Tibial nerve (tissue), 4 donors: ENCODE measurements around the gene SPRR2G. TPM values are rescaled to one million over a fixed set of nuclear protein-coding genes. Genes with fewer than 3 reads are reported as not detected.
"Not testable (repeated sequence)": the region's sequence is repeated elsewhere in the genome, so short reads cannot be mapped to it uniquely, and the experiment has no call there.

Experiments
- DNase-seq, 2 donors: peaks; one replicate each; pipeline ENCODE4 v3.0.0-alpha.2; 2019; ENCODE audit warnings: low spot score in 2 of 2
- H3K27ac ChIP-seq, 4 donors: fragments of 200-600 bp; sonication (generic) in 3 of 4; one replicate each; pipeline ENCODE4 v1.5.1; 2017 to 2019; ENCODE audit warnings: mild to moderate bottlenecking in 1 of 4
- H3K27me3 ChIP-seq, 2 donors: fragments of 200-600 bp; sonication (generic) in 1 of 2; one replicate each; pipeline versions ENCODE4 v1.5.1 to v1.6.0; 2017 to 2019
- H3K36me3 ChIP-seq, 3 donors: fragments of 200-600 bp; sonication (generic); one replicate each; pipeline ENCODE4 v1.5.1; 2018 to 2019
- H3K4me1 ChIP-seq, 4 donors: fragments of 200-600 bp; sonication (generic) in 3 of 4; one replicate each; pipeline ENCODE4 v1.5.1; 2017 to 2019
- H3K4me3 ChIP-seq, 4 donors: fragments of 200-600 bp; sonication (generic) in 3 of 4; one replicate each; pipeline ENCODE4 v1.5.1; 2017 to 2019; ENCODE audit warnings: mild to moderate bottlenecking in 1 of 4, moderate library complexity in 1 of 4
- H3K9me3 ChIP-seq, 4 donors: fragments of 200-600 bp; sonication (generic) in 3 of 4; one replicate each; pipeline ENCODE4 v1.5.1; 2017 to 2019
- CTCF ChIP-seq, 5 experiments: fragments of 200-600 bp in 3 of 5; fragments of 450-650 bp in 2 of 5; sonication (generic) in 3 of 5; IDR thresholded peaks; one replicate each; pipeline ENCODE4 v1.5.1; 2016 to 2019; ENCODE audit warnings: antibody characterized with exemption in 5 of 5, mild to moderate bottlenecking in 3 of 5, moderate library complexity in 2 of 5
- EP300 ChIP-seq, 2 donors: sonication (generic); formaldehyde crosslinking; IDR thresholded peaks; one replicate each; pipeline ENCODE4 v1.6.1; 2017; ENCODE audit warnings: antibody characterized with exemption in 2 of 2, mild to moderate bottlenecking in 1 of 2
- POLR2A ChIP-seq, 2 donors: fragments of 450-650 bp; IDR thresholded peaks; one replicate each; pipeline ENCODE4 v1.6.1; 2017; ENCODE audit warnings: antibody characterized with exemption in 2 of 2, mild to moderate bottlenecking in 2 of 2, moderate library complexity in 2 of 2
- WGBS, 2 donors: methylation state at CpG; one replicate each; pipeline ENCODE4 v1.1.5; 2018; 5-methylcytosine and 5-hydroxymethylcytosine counted together
- total RNA-seq, 4 donors: library from RNA; depleted of rRNA; stranded (reverse); fragments of >200 nt; gene quantifications; one replicate each; pipeline ENCODE4 v1.1.0, GENCODE V29; 2016

Gene SPRR2G
- total RNA-seq, 4 donors from 2014 or later: not detected

GRCh38 chr1:153127296-153127695, 23.4 kb downstream of the SPRR2G start:
- H3K4me3 ChIP-seq: no peak overlapping the region
- TF ChIP-seq CTCF (IDR thresholded peaks at IDR 0.05) (no peak), POLR2A (IDR thresholded peaks at IDR 0.05) (no peak), EP300 (IDR thresholded peaks at IDR 0.05) (no peak)
- no peak overlapping the region for H3K27ac ChIP-seq
- no peak for DNase-seq
- H3K4me1 ChIP-seq: no peaks in the 10 kb centered on the region
- 53 to 62% methylated on average over 2 of the region's 2 CpGs for WGBS, 2 donors
- H3K36me3 ChIP-seq: no peaks in the 10 kb centered on the region
- H3K27me3 ChIP-seq: no peaks in the 10 kb centered on the region
- peaks cover 0 to 26% (median 4%) of the 10 kb centered on the region in 4 donors for H3K9me3 ChIP-seq

- no peak for TF ChIP-seq POLR2A (IDR thresholded peaks at IDR 0.05)
- TF ChIP-seq CTCF (IDR thresholded peaks at IDR 0.05): no peak
- TF ChIP-seq EP300 (IDR thresholded peaks at IDR 0.05): no peak
- Histone ChIP-seq H3K4me1 (no peaks in the 10 kb centered on the region), H3K27me3 (no peaks in the 10 kb centered on the region), H3K9me3 (peaks cover 0 to 26% (median 4%) of the 10 kb centered on the region in 4 donors), H3K4me3 (no peak overlapping the region), H3K27ac (no peak overlapping the region), H3K36me3 (no peaks in the 10 kb centered on the region)
- 83 to 93% methylated on average over 1 of the region's 1 CpG for WGBS, 2 donors
- no peak for DNase-seq
Observed at GRCh38 chr1:153125536-153125935, 25.2 kb downstream of the SPRR2G start.

- H3K4me3 ChIP-seq, H3K36me3 ChIP-seq, H3K4me1 ChIP-seq, H3K27me3 ChIP-seq, DNase-seq, H3K27ac ChIP-seq: not testable (repeated sequence)
- H3K9me3 ChIP-seq: peaks cover 0 to 26% (median 4%) of the 10 kb centered on the region in 4 donors
- 64 to 68% methylated on average over 8 of the region's 8 CpGs for WGBS, 2 donors
Observed at GRCh38 chr1:153123793-153124192, 26.9 kb downstream of the SPRR2G start.

- H3K9me3 ChIP-seq: peaks cover 0 to 26% (median 4%) of the 10 kb centered on the region in 4 donors
- H3K27ac ChIP-seq: no peak overlapping the region
- 40 to 41% methylated on average over 3 of the region's 3 CpGs for WGBS, 2 donors
- TF ChIP-seq EP300 (IDR thresholded peaks at IDR 0.05) (no peak), POLR2A (IDR thresholded peaks at IDR 0.05) (no peak), CTCF (IDR thresholded peaks at IDR 0.05) (no peak)
- H3K4me1 ChIP-seq: no peaks in the 10 kb centered on the region
- no peaks in the 10 kb centered on the region for H3K27me3 ChIP-seq
- H3K36me3 ChIP-seq: no peaks in the 10 kb centered on the region
- no peak overlapping the region for H3K4me3 ChIP-seq
- DNase-seq: no peak
Observed at GRCh38 chr1:153122831-153123421, 27.8 kb downstream of the SPRR2G start.

GRCh38 chr1:153120945-153121344, 29.7 kb downstream of the SPRR2G start:
- TF ChIP-seq POLR2A (IDR thresholded peaks at IDR 0.05) (no peak), CTCF (IDR thresholded peaks at IDR 0.05) (no peak), EP300 (IDR thresholded peaks at IDR 0.05) (no peak)
- H3K4me1 ChIP-seq: no peaks in the 10 kb centered on the region
- DNase-seq: no peak

More at GRCh38 chr1:153120945-153121344, 29.7 kb downstream of the SPRR2G start:
- Histone ChIP-seq H3K9me3 (peaks cover 0 to 22% (median 4%) of the 10 kb centered on the region in 4 donors), H3K4me3 (no peak overlapping the region), H3K36me3 (no peaks in the 10 kb centered on the region), H3K27me3 (no peaks in the 10 kb centered on the region), H3K27ac (no peak overlapping the region)
